HG03469 (cell line): ENCODE results near the gene SLC39A11.

Experiments used
- ATAC-seq: cut with Tn5 transposase; IDR thresholded peaks from one replicate; pipeline ENCODE4 v1.9.1; 2021; ENCODE audit warnings: mild to moderate bottlenecking, moderate library complexity, moderate number of reproducible peaks; ENCODE audit not compliant: unreplicated experiment

The SLC39A11 gene

GRCh38 chr17:72677714-72678390 lies 414.6 kb downstream of the SLC39A11 start:
- ATAC-seq, result no peak

GRCh38 chr17:72677108-72677507 lies 415.4 kb downstream of the SLC39A11 start:
- no peak for ATAC-seq

- ATAC-seq, result no peak
Measured at GRCh38 chr17:72672729-72673128, 419.8 kb downstream of the SLC39A11 start.

- ATAC-seq, result no peak
Measured at GRCh38 chr17:72671016-72671415, 421.5 kb downstream of the SLC39A11 start.

GRCh38 chr17:72667096-72668063 lies 425.1 kb downstream of the SLC39A11 start:
- ATAC-seq, result no peak

- no peak for ATAC-seq
Measured at GRCh38 chr17:72665852-72666851, 426.3 kb downstream of the SLC39A11 start.

GRCh38 chr17:72662827-72663190 lies 429.7 kb downstream of the SLC39A11 start:
- no peak for ATAC-seq

- ATAC-seq, result no peak
Measured at GRCh38 chr17:72661945-72662826, 430.3 kb downstream of the SLC39A11 start.

GRCh38 chr17:72661116-72661944 lies 431.2 kb downstream of the SLC39A11 start:
- no peak for ATAC-seq

- no peak for ATAC-seq
Measured at GRCh38 chr17:72660274-72661115, 432.0 kb downstream of the SLC39A11 start.

GRCh38 chr17:72659811-72660210 lies 432.7 kb downstream of the SLC39A11 start:
- ATAC-seq, result no peak

GRCh38 chr17:72658675-72659074 lies 433.8 kb downstream of the SLC39A11 start:
- no peak for ATAC-seq

GRCh38 chr17:72657467-72658317 lies 434.8 kb downstream of the SLC39A11 start:
- no peak for ATAC-seq

- no peak for ATAC-seq
Measured at GRCh38 chr17:72656130-72656763, 436.2 kb downstream of the SLC39A11 start.

GRCh38 chr17:72654706-72655105 lies 437.8 kb downstream of the SLC39A11 start:
- ATAC-seq, result no peak

GRCh38 chr17:72651988-72652387 lies 440.5 kb downstream of the SLC39A11 start:
- no peak for ATAC-seq

- ATAC-seq, result no peak
Measured at GRCh38 chr17:72648702-72649101, 443.8 kb downstream of the SLC39A11 start.
